ENCODE measurements around the gene TSPAN11. TPM values are rescaled to one million over a fixed set of nuclear protein-coding genes. Genes with fewer than 3 reads are reported as not detected.

Gene TSPAN11
- total and polyA plus RNA-seq, 2 donors (not counting 3 experiments of a cell fraction or from before 2014, with no cell fraction given) = 2.1 to 3.9 TPM

GRCh38 chr12:30953257-30953656 is 26.7 kb downstream of the TSPAN11 start:
- Histone ChIP-seq H3K27me3 (ENCODE audit: control insufficient read depth in 2 of 2, insufficient read depth in 2 of 2, low read length in 2 of 2) (peaks cover 0 to 3% of the 10 kb centered on the region in 2 experiments), H3K4me3 (replicated peaks in 1 of 3; ENCODE audit: insufficient read depth in 1 of 3, low read depth in 1 of 3, low read length in 3 of 3) (no peak overlapping the region), H3K9me1 (replicated peaks; ENCODE audit: control insufficient read depth, extremely low read depth, insufficient read depth, low read length) (no peaks in the 10 kb centered on the region), H3K9me3 (replicated peaks; ENCODE audit: control insufficient read depth, insufficient read depth, low read length) (no peaks in the 10 kb centered on the region), H3K36me3 (ENCODE audit: control insufficient read depth in 2 of 2, extremely low read depth in 1 of 2, insufficient read depth in 2 of 2, low read length in 2 of 2) (no peaks in the 10 kb centered on the region), H4K20me1 (replicated peaks; ENCODE audit: control insufficient read depth, extremely low read depth, insufficient read depth, low read length) (no peaks in the 10 kb centered on the region), H3K27ac (ENCODE audit: insufficient read depth, low read depth, low read length) (no peak overlapping the region), H2AFZ (ENCODE audit: low read depth, low read length) (no peak overlapping the region), H3K4me1 (ENCODE audit: control insufficient read depth, extremely low read depth, insufficient read depth, low read length) (no peaks in the 10 kb centered on the region), H3K4me2 (ENCODE audit: insufficient read depth, low read length) (no peak overlapping the region), H3K79me2 (ENCODE audit: control insufficient read depth, insufficient read depth, low read length) (no peaks in the 10 kb centered on the region), H3K9ac (replicated peaks; ENCODE audit: extremely low read depth, insufficient read depth, low read length) (no peak overlapping the region)
- FAIRE-seq = no peak
- ChIA-PET POLR2A (no interaction called here), CTCF (no interaction called here)
- BruUV-seq (replicated peaks) = no TSS peak
- dilution Hi-C loops (cut with MboI; ENCODE audit: extremely low pct_ligation_motif_present, low sequenced_read_pairs) (no loop called here), intact Hi-C loops (cut with micrococcal nuclease) (no loop called here)
- no peak for DNase-seq (ENCODE audit: low read depth, low spot score)
- no peak for TF ChIP-seq FOS (IDR thresholded peaks at IDR 0.05; ENCODE audit: borderline replicate concordance, insufficient read depth, low read length)
- TF ChIP-seq MYC (IDR thresholded peaks at IDR 0.05; ENCODE audit: low read depth, low read length) = no peak
- TF ChIP-seq EZH2 (IDR thresholded peaks at IDR 0.05; ENCODE audit: borderline replicate concordance, low read depth, low read length, severe bottlenecking) = no peak
- TF ChIP-seq CTCF (IDR thresholded peaks at IDR 0.05; ENCODE audit: extremely low read depth in 1 of 2, insufficient read depth in 1 of 2, low read depth in 1 of 2, low read length in 2 of 2) = no peak
- no peak for TF ChIP-seq MAX (IDR thresholded peaks at IDR 0.05; ENCODE audit: insufficient read depth, insufficient read length)
- no peak for TF ChIP-seq POLR2AphosphoS5 (IDR thresholded peaks at IDR 0.05; ENCODE audit: insufficient read depth, low read depth, low read length)
- TF ChIP-seq JUN (IDR thresholded peaks at IDR 0.05; ENCODE audit: borderline replicate concordance, insufficient read depth, insufficient read length, low read depth) = no peak
- no peak for TF ChIP-seq POLR2A (IDR thresholded peaks at IDR 0.05; ENCODE audit: low read depth, low read length)
- TF ChIP-seq GATA2 (IDR thresholded peaks at IDR 0.05; ENCODE audit: insufficient read depth, insufficient read length, low read depth, low read length) = no peak
